Spleen (tissue), 11 donors: ENCODE measurements around the gene MSI2. TPM values are rescaled to one million over a fixed set of nuclear protein-coding genes. Genes with fewer than 3 reads are reported as not detected.

Experiments used
- DNase-seq: peaks from one replicate; pipeline ENCODE4 v3.0.0-alpha.2; 2020
- H3K27ac ChIP-seq, 8 donors: fragments of 200-600 bp; sonication (generic) in 7 of 8; 1 replicate in 4 of 8; 2 replicates in 4 of 8; pipeline versions ENCODE4 v1.5.0 to v1.8.0; 2016 to 2021; ENCODE audit warnings: inconsistent platforms in 4 of 8, mild to moderate bottlenecking in 4 of 8, moderate library complexity in 1 of 8
- H3K27me3 ChIP-seq, 7 donors: fragments of 200-600 bp; sonication (generic) in 6 of 7; replicated peaks in 1 of 7; 1 replicate in 4 of 7; 2 replicates in 3 of 7; pipeline versions ENCODE4 v1.5.0 to v1.8.0; 2016 to 2021; ENCODE audit warnings: inconsistent platforms in 3 of 7, mild to moderate bottlenecking in 1 of 7
- H3K36me3 ChIP-seq, 6 donors: fragments of 200-600 bp; sonication (generic) in 5 of 6; 1 replicate in 4 of 6; 2 replicates in 2 of 6; pipeline versions ENCODE4 v1.5.0 to v1.8.0; 2016 to 2021; ENCODE audit warnings: inconsistent platforms in 2 of 6
- H3K4me1 ChIP-seq, 6 donors: fragments of 200-600 bp; sonication (generic) in 5 of 6; 1 replicate in 3 of 6; 2 replicates in 3 of 6; pipeline versions ENCODE4 v1.5.0 to v1.8.0; 2016 to 2021; ENCODE audit warnings: inconsistent platforms in 3 of 6
- H3K4me3 ChIP-seq, 8 donors: fragments of 200-600 bp; sonication (generic) in 7 of 8; 1 replicate in 4 of 8; 2 replicates in 4 of 8; pipeline versions ENCODE4 v1.5.0 to v1.8.0; 2016 to 2021; ENCODE audit warnings: inconsistent platforms in 4 of 8, mild to moderate bottlenecking in 4 of 8, moderate library complexity in 2 of 8
- H3K9me3 ChIP-seq, 8 donors: fragments of 200-600 bp; sonication (generic) in 7 of 8; 1 replicate in 4 of 8; 2 replicates in 4 of 8; pipeline versions ENCODE4 v1.5.0 to v1.8.0; 2016 to 2021; ENCODE audit warnings: inconsistent platforms in 4 of 8
- POLR2A ChIP-seq, 3 donors: fragments of 450-650 bp; IDR thresholded peaks; one replicate each; pipeline ENCODE4 v1.5.1; 2017; ENCODE audit warnings: antibody characterized with exemption in 3 of 3, mild to moderate bottlenecking in 1 of 3
- POLR2AphosphoS5 ChIP-seq, 3 donors: sonication (generic); formaldehyde crosslinking; IDR thresholded peaks; one replicate each; pipeline ENCODE4 v1.5.1; 2017; ENCODE audit warnings: antibody characterized with exemption in 3 of 3
- WGBS, 5 donors: extraction: QIAGEN DNeasy Blood & Tissue Kit in 3 of 5; methylation state at CpG; one replicate each; pipeline versions ENCODE4 v1.1.5 to v1.1.7; 2013 to 2018; 5-methylcytosine and 5-hydroxymethylcytosine counted together
- intact Hi-C: fragments of 100-400 bp; cut with DNase I; formaldehyde crosslinking; loops from one replicate; pipeline ENCODE4 v1.15.0; 2023; ENCODE audit warnings: low total_unique reads
- polyA plus RNA-seq, 3 donors: library from polyadenylated mRNA; stranded (reverse); fragments of 200-250 nt; gene quantifications; one replicate each; pipeline ENCODE4 v1.2.1, GENCODE V29; 2013
- total RNA-seq, 7 donors: library from RNA; depleted of rRNA in 3 of 7; stranded (reverse); fragments of >200 nt in 3 of 7; fragmentation: NEBNext Ultra II Directional in 4 of 7; extraction: Animal tissue kit (Norgen Biotek cat#: 25700) in 4 of 7; gene quantifications; one replicate each; pipeline versions ENCODE4 v1.1.0 to v1.2.1, GENCODE V29; 2016 to 2021
- TF ChIP-seq, protein P1 (sequence below), 11 experiments: fragments of 200-600 bp in 7 of 11; fragments of 450-650 bp in 4 of 11; sonication (generic) in 4 of 11; IDR thresholded peaks in 8 of 11; conservative IDR thresholded peaks in 3 of 11; 1 replicate in 7 of 11; 2 replicates in 4 of 11; pipeline versions ENCODE4 v1.4.0 to v1.8.0; 2016 to 2021; ENCODE audit warnings: antibody characterized with exemption in 11 of 11, inconsistent platforms in 4 of 11, mild to moderate bottlenecking in 1 of 11
- donor health status: healthy with polysubstance abuse.
- donor health status: DM: no; HTN: no; CAD: no; lungs with moderate emphysema.
- donor health status: DM: no; HTN: no; CAD: no.
- donor health status: Bipolar disorder and iron deficiency.
- donor health status: healthy.
- donor health status: DM: no; HTN: no; CAD: no.
- donor health status: DM: yes; HTN: yes; CAD: no.

MSI2 gene
- total and polyA plus RNA-seq, 10 donors, result 9.8 to 131 (median 64.7) TPM

DNA sequence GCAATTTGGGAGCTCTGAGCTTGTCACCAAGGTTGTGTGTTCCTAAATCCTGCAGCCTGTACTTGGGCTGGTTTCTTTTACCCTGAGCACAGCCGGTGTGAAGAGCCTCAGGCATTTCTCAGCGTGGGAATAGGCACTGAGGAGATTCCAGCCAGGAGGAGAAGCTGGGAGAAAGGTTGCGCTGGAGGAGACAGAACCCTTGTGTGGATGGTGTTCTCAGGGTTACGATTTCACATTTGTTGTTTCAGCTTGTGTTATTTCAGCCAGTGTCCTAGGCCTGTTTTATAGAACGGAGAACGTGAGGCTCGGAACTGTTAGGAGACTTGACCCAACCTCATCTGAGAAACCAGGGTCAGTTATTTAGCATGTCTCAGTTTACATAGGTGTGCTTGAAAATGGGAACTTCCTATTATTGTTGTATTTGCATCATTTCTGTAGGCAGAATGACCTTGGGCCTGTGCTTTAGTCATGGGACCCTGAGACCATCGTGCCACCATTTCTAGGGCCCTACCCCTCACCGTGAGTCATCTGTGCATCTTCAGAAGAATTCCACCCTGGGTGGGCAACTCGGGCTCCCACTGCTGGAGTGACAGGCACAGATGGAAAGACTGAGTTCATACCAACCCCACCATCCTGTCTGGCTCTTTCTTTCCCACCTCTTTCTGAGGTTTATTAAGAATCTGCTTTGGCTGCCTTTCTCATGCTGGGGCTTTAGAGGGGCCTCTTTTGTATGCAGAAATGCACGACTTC, 134.9 kb downstream of the MSI2 start:
- WGBS, 5 donors, result 86 to 93% (median 90%) methylated on average over 11 of the region's 11 CpGs
- TF ChIP-seq POLR2AphosphoS5 (IDR thresholded peaks at IDR 0.05) (no peak), POLR2A (IDR thresholded peaks at IDR 0.05) (no peak)
- TF ChIP-seq, protein P1, sequence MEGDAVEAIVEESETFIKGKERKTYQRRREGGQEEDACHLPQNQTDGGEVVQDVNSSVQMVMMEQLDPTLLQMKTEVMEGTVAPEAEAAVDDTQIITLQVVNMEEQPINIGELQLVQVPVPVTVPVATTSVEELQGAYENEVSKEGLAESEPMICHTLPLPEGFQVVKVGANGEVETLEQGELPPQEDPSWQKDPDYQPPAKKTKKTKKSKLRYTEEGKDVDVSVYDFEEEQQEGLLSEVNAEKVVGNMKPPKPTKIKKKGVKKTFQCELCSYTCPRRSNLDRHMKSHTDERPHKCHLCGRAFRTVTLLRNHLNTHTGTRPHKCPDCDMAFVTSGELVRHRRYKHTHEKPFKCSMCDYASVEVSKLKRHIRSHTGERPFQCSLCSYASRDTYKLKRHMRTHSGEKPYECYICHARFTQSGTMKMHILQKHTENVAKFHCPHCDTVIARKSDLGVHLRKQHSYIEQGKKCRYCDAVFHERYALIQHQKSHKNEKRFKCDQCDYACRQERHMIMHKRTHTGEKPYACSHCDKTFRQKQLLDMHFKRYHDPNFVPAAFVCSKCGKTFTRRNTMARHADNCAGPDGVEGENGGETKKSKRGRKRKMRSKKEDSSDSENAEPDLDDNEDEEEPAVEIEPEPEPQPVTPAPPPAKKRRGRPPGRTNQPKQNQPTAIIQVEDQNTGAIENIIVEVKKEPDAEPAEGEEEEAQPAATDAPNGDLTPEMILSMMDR (IDR thresholded peaks at IDR 0.05 in 8 of 11, conservative IDR thresholded peaks at IDR 0.05 in 3 of 11), result no peak
- no peak overlapping the region for H3K4me3 ChIP-seq
- no peaks in the 10 kb centered on the region for H3K27me3 ChIP-seq
- no peak overlapping the region for H3K27ac ChIP-seq
- peaks cover 0 to 48% (median 40%) of the 10 kb centered on the region in 8 donors for H3K9me3 ChIP-seq
- intact Hi-C loops, result no loop called here
- DNase-seq, result no peak
- H3K4me1 ChIP-seq, result no peaks in the 10 kb centered on the region
- peaks cover 0 to 40% (median 0%) of the 10 kb centered on the region in 6 donors for H3K36me3 ChIP-seq

DNA sequence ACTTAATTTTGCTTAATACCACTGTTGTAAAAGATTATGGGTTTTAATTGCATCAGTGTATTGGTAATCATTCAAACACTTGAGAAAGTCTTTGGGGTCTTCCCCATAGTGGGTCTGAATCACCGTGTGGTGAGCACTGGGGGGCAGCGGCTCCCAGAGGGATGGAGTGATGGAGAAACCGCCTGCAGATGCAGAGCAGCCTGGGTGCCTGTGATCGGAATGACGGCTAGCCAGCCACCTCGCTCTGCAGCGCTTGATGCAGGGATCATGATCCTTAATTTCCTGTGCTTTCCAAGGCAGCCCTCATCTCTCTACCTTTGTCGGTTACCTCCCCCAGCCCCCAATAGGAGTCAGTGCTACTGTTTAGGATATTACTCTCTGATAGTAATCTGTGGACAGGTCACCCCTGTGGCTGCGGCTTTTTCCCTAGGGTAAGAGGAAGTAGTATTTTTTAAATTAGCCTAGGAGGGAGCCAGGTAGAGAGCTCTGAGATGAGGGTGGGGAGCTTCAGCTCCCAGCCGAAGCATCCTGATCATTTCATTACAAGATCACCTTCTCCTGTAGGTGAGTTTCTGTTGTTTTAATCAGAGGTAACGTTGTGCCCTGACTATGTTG, 135.6 kb downstream of the MSI2 start:
- Histone ChIP-seq H3K4me1 (no peaks in the 10 kb centered on the region), H3K4me3 (no peak overlapping the region), H3K36me3 (peaks cover 0 to 35% (median 0%) of the 10 kb centered on the region in 6 donors), H3K27me3 (no peaks in the 10 kb centered on the region), H3K27ac (no peak overlapping the region), H3K9me3 (peaks cover 0 to 41% (median 33%) of the 10 kb centered on the region in 8 donors)
- TF ChIP-seq, protein P1 (IDR thresholded peaks at IDR 0.05 in 8 of 11, conservative IDR thresholded peaks at IDR 0.05 in 3 of 11), result no peak
- TF ChIP-seq POLR2A (IDR thresholded peaks at IDR 0.05), result no peak
- no peak for TF ChIP-seq POLR2AphosphoS5 (IDR thresholded peaks at IDR 0.05)
- no peak for DNase-seq
- 75 to 89% (median 80%) methylated on average over 11 of the region's 11 CpGs for WGBS, 5 donors
- intact Hi-C loops, result no loop called here

DNA sequence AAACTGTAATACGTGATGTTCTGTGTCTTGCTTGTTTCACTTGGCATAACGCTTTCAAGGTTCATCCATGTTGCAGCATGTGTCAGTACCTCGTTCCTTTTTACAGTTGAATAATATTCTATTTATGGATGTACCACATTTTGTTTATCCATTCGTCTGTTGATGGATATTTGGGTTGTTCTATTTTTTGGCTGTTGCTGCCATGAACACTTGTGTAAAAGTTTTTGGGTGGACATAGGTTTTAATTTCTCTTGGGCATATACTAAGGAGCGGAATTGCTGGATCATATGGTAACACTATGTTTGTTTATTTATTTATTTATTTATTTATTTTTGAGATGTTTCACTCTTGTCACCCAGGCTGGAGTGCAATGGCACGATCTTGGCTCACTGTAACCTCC, 137.0 kb downstream of the MSI2 start:
- H3K36me3 ChIP-seq, result peaks cover 0 to 31% (median 0%) of the 10 kb centered on the region in 6 donors
- TF ChIP-seq POLR2A (IDR thresholded peaks at IDR 0.05), result no peak
- no peak for TF ChIP-seq POLR2AphosphoS5 (IDR thresholded peaks at IDR 0.05)
- TF ChIP-seq, protein P1 (IDR thresholded peaks at IDR 0.05 in 8 of 11, conservative IDR thresholded peaks at IDR 0.05 in 3 of 11), result no peak
- H3K27ac ChIP-seq, result no peak overlapping the region
- H3K4me1 ChIP-seq, result no peaks in the 10 kb centered on the region
- 93 to 98% (median 96%) methylated on average over 6 of the region's 6 CpGs for WGBS, 5 donors
- intact Hi-C loops, result no loop called here
- peaks cover 0 to 27% (median 22%) of the 10 kb centered on the region in 8 donors for H3K9me3 ChIP-seq
- DNase-seq, result no peak
- no peaks in the 10 kb centered on the region for H3K27me3 ChIP-seq
- no peak overlapping the region for H3K4me3 ChIP-seq

DNA sequence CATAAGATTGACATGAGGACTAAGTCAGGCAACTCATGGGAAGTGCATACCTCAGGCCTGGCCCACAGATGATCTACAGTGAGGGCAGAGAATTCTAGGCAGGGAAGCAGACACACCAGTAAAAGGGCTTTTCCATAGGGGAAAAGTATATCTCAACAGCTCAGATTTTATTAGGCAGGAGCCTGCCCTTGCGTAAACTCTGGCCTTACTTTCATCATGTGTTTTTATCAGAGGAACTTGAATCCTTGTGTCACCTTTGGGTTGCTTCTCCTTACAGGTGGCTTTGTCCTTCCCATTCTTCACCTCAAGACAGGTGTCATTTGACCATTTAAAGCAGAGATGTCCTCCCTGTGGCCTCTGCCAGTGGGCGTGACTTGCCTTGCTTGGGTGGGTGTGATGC, 138.1 kb downstream of the MSI2 start:
- DNase-seq, result no peak
- Histone ChIP-seq H3K27ac (no peak overlapping the region), H3K4me3 (no peak overlapping the region), H3K9me3 (peaks cover 0 to 26% (median 22%) of the 10 kb centered on the region in 8 donors), H3K4me1 (no peaks in the 10 kb centered on the region), H3K36me3 (peaks cover 0 to 31% (median 0%) of the 10 kb centered on the region in 6 donors), H3K27me3 (no peaks in the 10 kb centered on the region)
- WGBS, 5 donors, result 93 to 100% (median 100%) methylated on average over 2 of the region's 2 CpGs
- TF ChIP-seq POLR2AphosphoS5 (IDR thresholded peaks at IDR 0.05) (no peak), POLR2A (IDR thresholded peaks at IDR 0.05) (no peak)
- TF ChIP-seq, protein P1 (IDR thresholded peaks at IDR 0.05 in 8 of 11, conservative IDR thresholded peaks at IDR 0.05 in 3 of 11), result no peak
- intact Hi-C loops, result no loop called here
